ENCODE results near the gene NEMP2. TPM values are rescaled to one million over a fixed set of nuclear protein-coding genes. Genes with fewer than 3 reads are reported as not detected.
"Not testable (repeated sequence)": the region's sequence is repeated elsewhere in the genome, so short reads cannot be mapped to it uniquely, and the experiment has no call there.

Gene NEMP2
- total RNA-seq, 1 donor from 2014 or later, result 6.5 TPM

GRCh38 chr2:190494600-190495227 is 39.8 kb downstream of the NEMP2 start:
- not testable (repeated sequence) for DNase-seq (ENCODE audit: low spot score)

GRCh38 chr2:190493095-190493494 is 41.4 kb downstream of the NEMP2 start:
- DNase-seq (ENCODE audit: low spot score), result no peak

- DNase-seq (ENCODE audit: low spot score), result no peak
Measured at GRCh38 chr2:190490502-190490901, 44.0 kb downstream of the NEMP2 start.

- no peak for DNase-seq (ENCODE audit: low spot score)
Measured at GRCh38 chr2:190489475-190489874, 45.0 kb downstream of the NEMP2 start.

- DNase-seq (ENCODE audit: low spot score), result no peak
Measured at GRCh38 chr2:190488516-190489233, 45.8 kb downstream of the NEMP2 start.

GRCh38 chr2:190486037-190486623 is 48.4 kb downstream of the NEMP2 start:
- no peak for DNase-seq (ENCODE audit: low spot score)

GRCh38 chr2:190482451-190482850 is 52.1 kb downstream of the NEMP2 start:
- no peak for DNase-seq (ENCODE audit: low spot score)

- no peak for DNase-seq (ENCODE audit: low spot score)
Measured at GRCh38 chr2:190481339-190481738, 53.2 kb downstream of the NEMP2 start.

GRCh38 chr2:190478572-190479195 is 55.8 kb downstream of the NEMP2 start:
- no peak for DNase-seq (ENCODE audit: low spot score)

GRCh38 chr2:190477661-190478454 is 56.7 kb downstream of the NEMP2 start:
- DNase-seq (ENCODE audit: low spot score), result no peak

- DNase-seq (ENCODE audit: low spot score), result no peak
Measured at GRCh38 chr2:190470256-190470826, 64.2 kb downstream of the NEMP2 start.

- DNase-seq (ENCODE audit: low spot score), result no peak
Measured at GRCh38 chr2:190469771-190470170, 64.8 kb downstream of the NEMP2 start.

GRCh38 chr2:190468814-190469569 is 65.5 kb downstream of the NEMP2 start:
- no peak for DNase-seq (ENCODE audit: low spot score)

GRCh38 chr2:190468354-190468753 is 66.2 kb downstream of the NEMP2 start:
- not testable (repeated sequence) for DNase-seq (ENCODE audit: low spot score)

GRCh38 chr2:190467575-190468083 is 66.9 kb downstream of the NEMP2 start:
- DNase-seq (ENCODE audit: low spot score), result no peak

- no peak for DNase-seq (ENCODE audit: low spot score)
Measured at GRCh38 chr2:190466819-190467446, 67.6 kb downstream of the NEMP2 start.

GRCh38 chr2:190465060-190465459 is 69.5 kb downstream of the NEMP2 start:
- no peak for DNase-seq (ENCODE audit: low spot score)

- no peak for DNase-seq (ENCODE audit: low spot score)
Measured at GRCh38 chr2:190462611-190463010, 71.9 kb downstream of the NEMP2 start.

GRCh38 chr2:190462181-190462580 is 72.3 kb downstream of the NEMP2 start:
- no peak for DNase-seq (ENCODE audit: low spot score)
